Measurements from ENCODE around the gene PDZD2.

PDZD2 gene

GRCh38 chr5:32059761-32060530, 421.0 kb downstream of the PDZD2 start:
- H3K9me3 ChIP-seq (ENCODE audit: control insufficient read depth, low read length), result no peaks in the 10 kb centered on the region
- no peaks in the 10 kb centered on the region for H3K27me3 ChIP-seq (ENCODE audit: control insufficient read depth, insufficient read depth, low read length, poor library complexity, severe bottlenecking)
- no peaks in the 10 kb centered on the region for H3K36me3 ChIP-seq (ENCODE audit: control insufficient read depth, insufficient read depth, low read length)
- 91 to 94% methylated on average over 3 to 4 of the region's 4 CpGs for WGBS, 2 experiments
- H3K4me1 ChIP-seq (ENCODE audit: control insufficient read depth, insufficient read depth, low read length), result no peaks in the 10 kb centered on the region
- no peak overlapping the region for H3K27ac ChIP-seq (ENCODE audit: insufficient read depth, low read depth, low read length, poor library complexity, severe bottlenecking)
- no peak overlapping the region for H3K4me3 ChIP-seq (ENCODE audit: insufficient read depth, low read depth, low read length)

DNA sequence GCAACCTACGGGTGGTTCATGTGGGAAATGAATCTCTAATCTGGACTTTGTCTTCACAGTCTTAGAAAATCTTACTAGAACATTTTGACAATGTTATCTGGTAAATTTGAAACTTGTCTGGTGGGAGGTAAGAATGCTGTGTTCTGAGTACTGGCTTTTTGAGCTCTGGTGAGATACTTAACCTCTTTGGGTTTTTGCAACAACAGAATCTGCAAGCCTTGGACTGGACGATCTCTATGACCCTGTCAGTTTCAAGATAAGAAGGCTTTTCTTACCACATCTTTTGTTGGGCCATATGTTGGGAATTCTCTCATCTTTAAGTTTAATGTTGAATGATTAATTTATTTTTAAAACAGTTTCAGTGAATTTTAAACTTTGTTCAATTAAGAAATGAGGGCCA, 422.3 kb downstream of the PDZD2 start:
- no peaks in the 10 kb centered on the region for H3K9me3 ChIP-seq (ENCODE audit: control insufficient read depth, low read length)
- H3K36me3 ChIP-seq (ENCODE audit: control insufficient read depth, insufficient read depth, low read length), result no peaks in the 10 kb centered on the region
- no peak overlapping the region for H3K27ac ChIP-seq (ENCODE audit: insufficient read depth, low read depth, low read length, poor library complexity, severe bottlenecking)
- WGBS, 2 experiments, result 98 to 100% methylated on average over 2 of the region's 2 CpGs
- no peak overlapping the region for H3K4me3 ChIP-seq (ENCODE audit: insufficient read depth, low read depth, low read length)
- H3K4me1 ChIP-seq (ENCODE audit: control insufficient read depth, insufficient read depth, low read length), result no peaks in the 10 kb centered on the region
- no peaks in the 10 kb centered on the region for H3K27me3 ChIP-seq (ENCODE audit: control insufficient read depth, insufficient read depth, low read length, poor library complexity, severe bottlenecking)

GRCh38 chr5:32066448-32066847, 427.5 kb downstream of the PDZD2 start:
- Histone ChIP-seq H3K27ac (ENCODE audit: insufficient read depth, low read depth, low read length, poor library complexity, severe bottlenecking) (no peak overlapping the region), H3K36me3 (ENCODE audit: control insufficient read depth, insufficient read depth, low read length) (no peaks in the 10 kb centered on the region), H3K9me3 (ENCODE audit: control insufficient read depth, low read length) (no peaks in the 10 kb centered on the region), H3K4me1 (ENCODE audit: control insufficient read depth, insufficient read depth, low read length) (no peaks in the 10 kb centered on the region), H3K27me3 (ENCODE audit: control insufficient read depth, insufficient read depth, low read length, poor library complexity, severe bottlenecking) (no peaks in the 10 kb centered on the region), H3K4me3 (ENCODE audit: insufficient read depth, low read depth, low read length) (no peak overlapping the region)
- 90 to 92% methylated on average over 5 of the region's 5 CpGs for WGBS, 2 experiments

GRCh38 chr5:32067774-32068470, 429.0 kb downstream of the PDZD2 start:
- 94 to 95% methylated on average over 5 of the region's 5 CpGs for WGBS, 2 experiments
- H3K9me3 ChIP-seq (ENCODE audit: control insufficient read depth, low read length), result no peaks in the 10 kb centered on the region
- no peak overlapping the region for H3K27ac ChIP-seq (ENCODE audit: insufficient read depth, low read depth, low read length, poor library complexity, severe bottlenecking)
- H3K36me3 ChIP-seq (ENCODE audit: control insufficient read depth, insufficient read depth, low read length), result no peaks in the 10 kb centered on the region
- no peaks in the 10 kb centered on the region for H3K4me1 ChIP-seq (ENCODE audit: control insufficient read depth, insufficient read depth, low read length)
- H3K27me3 ChIP-seq (ENCODE audit: control insufficient read depth, insufficient read depth, low read length, poor library complexity, severe bottlenecking), result no peaks in the 10 kb centered on the region
- no peak overlapping the region for H3K4me3 ChIP-seq (ENCODE audit: insufficient read depth, low read depth, low read length)

DNA sequence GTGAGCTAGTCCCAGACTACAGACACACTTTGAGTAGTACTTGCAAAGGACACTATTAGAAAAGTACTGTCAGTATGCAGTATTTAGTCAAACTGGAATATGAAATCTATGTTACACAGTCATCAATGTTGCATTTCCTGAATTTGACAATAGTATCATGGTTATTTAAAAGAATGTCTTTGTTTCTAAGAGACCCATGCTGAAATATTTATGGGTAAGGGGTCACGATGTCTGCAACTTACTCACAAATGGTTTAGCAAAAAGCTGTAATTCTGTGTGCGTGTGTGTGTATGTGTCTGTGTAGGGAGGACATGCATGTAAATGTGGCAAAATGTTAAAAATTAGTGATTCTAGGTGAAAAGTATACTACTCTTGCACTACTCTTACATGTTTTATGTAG, 429.6 kb downstream of the PDZD2 start:
- no peak overlapping the region for H3K27ac ChIP-seq (ENCODE audit: insufficient read depth, low read depth, low read length, poor library complexity, severe bottlenecking)
- no peak overlapping the region for H3K4me3 ChIP-seq (ENCODE audit: insufficient read depth, low read depth, low read length)
- H3K4me1 ChIP-seq (ENCODE audit: control insufficient read depth, insufficient read depth, low read length), result no peaks in the 10 kb centered on the region
- 77 to 88% methylated on average over 2 of the region's 2 CpGs for WGBS, 2 experiments
- H3K36me3 ChIP-seq (ENCODE audit: control insufficient read depth, insufficient read depth, low read length), result no peaks in the 10 kb centered on the region
- H3K27me3 ChIP-seq (ENCODE audit: control insufficient read depth, insufficient read depth, low read length, poor library complexity, severe bottlenecking), result no peaks in the 10 kb centered on the region
- no peaks in the 10 kb centered on the region for H3K9me3 ChIP-seq (ENCODE audit: control insufficient read depth, low read length)

- Histone ChIP-seq H3K4me1 (ENCODE audit: control insufficient read depth, insufficient read depth, low read length) (no peaks in the 10 kb centered on the region), H3K36me3 (ENCODE audit: control insufficient read depth, insufficient read depth, low read length) (no peaks in the 10 kb centered on the region), H3K4me3 (ENCODE audit: insufficient read depth, low read depth, low read length) (no peak overlapping the region), H3K27me3 (ENCODE audit: control insufficient read depth, insufficient read depth, low read length, poor library complexity, severe bottlenecking) (no peaks in the 10 kb centered on the region), H3K27ac (ENCODE audit: insufficient read depth, low read depth, low read length, poor library complexity, severe bottlenecking) (no peak overlapping the region), H3K9me3 (ENCODE audit: control insufficient read depth, low read length) (no peaks in the 10 kb centered on the region)
- 92 to 96% methylated on average over 3 of the region's 3 CpGs for WGBS, 2 experiments
These were observed 430.5 kb downstream of the PDZD2 start for GRCh38 chr5:32069396-32069795.

DNA sequence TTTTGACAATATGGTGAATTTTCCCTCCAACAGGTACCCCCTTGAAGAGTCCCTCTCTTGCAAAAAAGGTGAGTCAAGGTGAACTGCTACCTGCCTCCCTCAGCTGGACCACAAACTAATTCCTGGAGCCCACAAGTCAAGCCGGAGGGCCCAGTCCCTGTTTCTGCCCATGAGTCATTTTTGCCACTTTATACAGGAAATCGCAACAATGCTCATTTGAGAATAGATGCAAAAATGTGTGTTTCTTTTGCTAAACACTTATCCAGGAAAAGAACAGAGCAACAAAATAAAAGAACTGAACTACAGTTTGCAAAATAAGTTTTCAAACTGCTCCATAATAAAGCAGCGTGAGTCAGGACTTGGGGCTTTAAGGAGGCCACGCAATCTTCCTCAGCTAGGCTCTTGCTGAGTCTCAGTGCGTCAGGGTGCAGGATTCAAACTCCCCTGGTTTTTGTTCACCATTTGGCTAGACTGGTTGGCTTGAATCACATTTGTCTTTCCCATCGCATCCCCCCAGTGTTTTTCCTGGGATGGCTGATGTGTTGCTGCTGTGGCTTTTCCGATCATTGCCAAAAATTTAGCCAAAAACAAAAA, 432.5 kb downstream of the PDZD2 start:
- Histone ChIP-seq H3K27me3 (ENCODE audit: control insufficient read depth, insufficient read depth, low read length, poor library complexity, severe bottlenecking) (no peaks in the 10 kb centered on the region), H3K4me3 (ENCODE audit: insufficient read depth, low read depth, low read length) (no peak overlapping the region), H3K27ac (ENCODE audit: insufficient read depth, low read depth, low read length, poor library complexity, severe bottlenecking) (no peak overlapping the region), H3K36me3 (ENCODE audit: control insufficient read depth, insufficient read depth, low read length) (no peaks in the 10 kb centered on the region), H3K9me3 (ENCODE audit: control insufficient read depth, low read length) (no peaks in the 10 kb centered on the region), H3K4me1 (ENCODE audit: control insufficient read depth, insufficient read depth, low read length) (no peaks in the 10 kb centered on the region)
- 86 to 90% methylated on average over 6 to 7 of the region's 7 CpGs for WGBS, 2 experiments

- Histone ChIP-seq H3K9me3 (ENCODE audit: control insufficient read depth, low read length) (no peaks in the 10 kb centered on the region), H3K4me3 (ENCODE audit: insufficient read depth, low read depth, low read length) (no peak overlapping the region), H3K36me3 (ENCODE audit: control insufficient read depth, insufficient read depth, low read length) (no peaks in the 10 kb centered on the region), H3K4me1 (ENCODE audit: control insufficient read depth, insufficient read depth, low read length) (no peaks in the 10 kb centered on the region), H3K27ac (ENCODE audit: insufficient read depth, low read depth, low read length, poor library complexity, severe bottlenecking) (no peak overlapping the region), H3K27me3 (ENCODE audit: control insufficient read depth, insufficient read depth, low read length, poor library complexity, severe bottlenecking) (no peaks in the 10 kb centered on the region)
- 94 to 95% methylated on average over 14 of the region's 14 CpGs for WGBS, 2 experiments
These were observed 433.1 kb downstream of the PDZD2 start for GRCh38 chr5:32072054-32072453.

DNA sequence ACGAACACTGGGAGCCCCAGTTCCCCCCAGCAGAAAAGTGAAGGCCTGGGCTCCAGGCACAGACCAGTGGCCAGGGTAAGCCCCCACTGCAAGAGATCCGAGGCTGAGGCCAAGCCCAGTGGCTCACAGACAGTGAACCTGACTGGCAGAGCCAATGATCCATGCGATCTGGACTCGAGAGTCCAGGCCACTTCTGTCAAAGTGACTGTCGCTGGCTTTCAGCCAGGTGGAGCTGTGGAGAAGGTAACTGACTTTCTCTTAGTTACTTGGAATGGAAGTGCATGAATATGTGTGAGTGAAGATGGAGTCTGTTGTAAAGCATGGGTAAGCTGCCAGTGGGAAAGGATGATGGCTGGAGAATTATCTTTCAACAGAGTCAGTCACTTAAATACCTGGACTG, 435.5 kb downstream of the PDZD2 start:
- H3K27me3 ChIP-seq (ENCODE audit: control insufficient read depth, insufficient read depth, low read length, poor library complexity, severe bottlenecking), result no peaks in the 10 kb centered on the region
- 89% methylated on average over 5 of the region's 5 CpGs for WGBS, 2 experiments
- no peaks in the 10 kb centered on the region for H3K36me3 ChIP-seq (ENCODE audit: control insufficient read depth, insufficient read depth, low read length)
- no peak overlapping the region for H3K27ac ChIP-seq (ENCODE audit: insufficient read depth, low read depth, low read length, poor library complexity, severe bottlenecking)
- no peaks in the 10 kb centered on the region for H3K9me3 ChIP-seq (ENCODE audit: control insufficient read depth, low read length)
- H3K4me3 ChIP-seq (ENCODE audit: insufficient read depth, low read depth, low read length), result no peak overlapping the region
- no peaks in the 10 kb centered on the region for H3K4me1 ChIP-seq (ENCODE audit: control insufficient read depth, insufficient read depth, low read length)
